ENCODE results near the gene FRAT1.

DNA sequence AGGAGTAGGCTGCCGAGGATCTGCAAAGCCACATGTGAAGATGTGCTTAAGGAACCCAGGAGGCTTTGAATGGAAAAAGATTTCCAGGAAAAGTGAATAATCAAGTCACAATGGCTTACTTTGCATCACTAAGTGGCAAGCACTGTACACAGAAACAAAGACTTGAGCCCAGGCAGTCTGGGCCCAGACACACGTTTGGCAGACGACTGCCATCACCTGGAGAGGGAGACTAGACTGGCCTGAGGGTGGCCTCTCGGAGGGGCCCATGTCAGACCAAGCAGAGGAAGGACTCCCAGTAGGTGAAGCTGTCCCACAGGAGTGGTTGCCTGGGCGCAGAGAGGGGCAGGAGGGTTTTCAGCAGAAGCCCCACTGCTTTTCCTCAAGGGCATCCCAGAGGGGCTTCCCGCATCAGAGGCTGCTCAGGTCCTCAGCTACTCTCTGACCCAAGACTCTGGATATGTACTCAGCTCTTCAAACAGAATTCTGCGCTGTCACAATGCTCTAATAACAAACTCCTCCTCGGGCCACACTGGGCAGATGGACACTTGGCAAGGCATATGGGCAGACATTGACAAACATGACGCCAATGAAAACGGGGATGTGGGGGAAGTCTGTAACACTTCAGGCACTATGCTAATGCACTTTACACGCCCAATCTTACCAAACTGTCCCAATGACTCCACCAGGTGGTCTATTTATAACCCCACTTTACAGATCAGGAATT lies 43.4 kb downstream of the FRAT1 start:
- TF ChIP-seq EZH2 (IDR thresholded peaks at IDR 0.05; ENCODE audit: borderline replicate concordance): no peak
- TF ChIP-seq, protein P1, sequence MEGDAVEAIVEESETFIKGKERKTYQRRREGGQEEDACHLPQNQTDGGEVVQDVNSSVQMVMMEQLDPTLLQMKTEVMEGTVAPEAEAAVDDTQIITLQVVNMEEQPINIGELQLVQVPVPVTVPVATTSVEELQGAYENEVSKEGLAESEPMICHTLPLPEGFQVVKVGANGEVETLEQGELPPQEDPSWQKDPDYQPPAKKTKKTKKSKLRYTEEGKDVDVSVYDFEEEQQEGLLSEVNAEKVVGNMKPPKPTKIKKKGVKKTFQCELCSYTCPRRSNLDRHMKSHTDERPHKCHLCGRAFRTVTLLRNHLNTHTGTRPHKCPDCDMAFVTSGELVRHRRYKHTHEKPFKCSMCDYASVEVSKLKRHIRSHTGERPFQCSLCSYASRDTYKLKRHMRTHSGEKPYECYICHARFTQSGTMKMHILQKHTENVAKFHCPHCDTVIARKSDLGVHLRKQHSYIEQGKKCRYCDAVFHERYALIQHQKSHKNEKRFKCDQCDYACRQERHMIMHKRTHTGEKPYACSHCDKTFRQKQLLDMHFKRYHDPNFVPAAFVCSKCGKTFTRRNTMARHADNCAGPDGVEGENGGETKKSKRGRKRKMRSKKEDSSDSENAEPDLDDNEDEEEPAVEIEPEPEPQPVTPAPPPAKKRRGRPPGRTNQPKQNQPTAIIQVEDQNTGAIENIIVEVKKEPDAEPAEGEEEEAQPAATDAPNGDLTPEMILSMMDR (IDR thresholded peaks at IDR 0.05; ENCODE audit: poor library complexity): no peak
